Measurements from ENCODE around the gene ASNSD1.

ASNSD1 gene

GRCh38 chr2:189661148-189661956, at the start of gene ASNSD1:
Gene ASNSD1 (plus strand): TSS chr2:189661459. CDS start chr2:189666133, 4,674 bp downstream.
- peak; percentile 93 to 100 for DNase-seq

GRCh38 chr2:189613077-189613636, 48.1 kb upstream of the ASNSD1 start:
- DNase-seq, result no peak

GRCh38 chr2:189613650-189614420, 47.4 kb upstream of the ASNSD1 start:
- no peak for DNase-seq

- DNase-seq, result no peak
Observed at GRCh38 chr2:189614585-189614984, 46.7 kb upstream of the ASNSD1 start.

GRCh38 chr2:189618197-189618596, 43.1 kb upstream of the ASNSD1 start:
- DNase-seq, result no peak

DNA sequence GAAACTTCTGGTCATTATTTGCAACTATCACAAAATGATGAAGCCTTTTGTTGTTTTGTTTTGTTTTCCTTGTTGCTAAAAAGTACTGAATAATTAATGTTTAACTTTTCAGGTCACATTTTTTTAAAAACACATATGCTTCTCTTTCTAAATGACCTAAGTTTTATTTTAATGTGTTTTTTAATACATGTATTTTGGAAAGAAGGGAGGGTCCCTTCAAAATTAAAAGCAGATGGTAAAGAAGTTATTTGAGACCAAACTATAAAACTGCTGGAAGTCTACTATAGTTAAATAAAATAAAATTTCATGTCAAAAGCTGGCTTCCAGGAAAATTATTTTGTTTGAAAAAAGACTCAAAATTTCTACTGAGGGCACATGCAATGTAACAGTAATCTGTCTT, 39.5 kb upstream of the ASNSD1 start:
- no peak for DNase-seq

DNA sequence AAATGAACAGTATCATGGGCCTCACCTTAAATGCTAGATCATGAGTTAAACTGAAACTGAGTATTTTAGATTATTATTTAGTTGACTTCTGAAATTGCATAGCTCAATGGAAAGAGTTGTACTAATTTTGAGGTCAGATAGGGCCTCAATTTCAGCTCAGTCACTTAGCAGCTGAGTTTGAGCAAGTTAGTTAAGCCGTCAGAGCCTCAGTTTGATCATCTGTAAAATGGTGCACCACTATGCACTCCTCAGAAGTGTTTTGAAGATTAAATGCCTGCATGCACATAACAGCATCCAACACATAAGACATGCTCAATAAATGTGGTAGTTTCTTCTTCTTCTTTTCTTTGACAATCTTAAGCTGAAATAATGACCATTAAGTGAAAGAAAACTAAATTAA, 38.2 kb upstream of the ASNSD1 start:
- no peak for DNase-seq

DNA sequence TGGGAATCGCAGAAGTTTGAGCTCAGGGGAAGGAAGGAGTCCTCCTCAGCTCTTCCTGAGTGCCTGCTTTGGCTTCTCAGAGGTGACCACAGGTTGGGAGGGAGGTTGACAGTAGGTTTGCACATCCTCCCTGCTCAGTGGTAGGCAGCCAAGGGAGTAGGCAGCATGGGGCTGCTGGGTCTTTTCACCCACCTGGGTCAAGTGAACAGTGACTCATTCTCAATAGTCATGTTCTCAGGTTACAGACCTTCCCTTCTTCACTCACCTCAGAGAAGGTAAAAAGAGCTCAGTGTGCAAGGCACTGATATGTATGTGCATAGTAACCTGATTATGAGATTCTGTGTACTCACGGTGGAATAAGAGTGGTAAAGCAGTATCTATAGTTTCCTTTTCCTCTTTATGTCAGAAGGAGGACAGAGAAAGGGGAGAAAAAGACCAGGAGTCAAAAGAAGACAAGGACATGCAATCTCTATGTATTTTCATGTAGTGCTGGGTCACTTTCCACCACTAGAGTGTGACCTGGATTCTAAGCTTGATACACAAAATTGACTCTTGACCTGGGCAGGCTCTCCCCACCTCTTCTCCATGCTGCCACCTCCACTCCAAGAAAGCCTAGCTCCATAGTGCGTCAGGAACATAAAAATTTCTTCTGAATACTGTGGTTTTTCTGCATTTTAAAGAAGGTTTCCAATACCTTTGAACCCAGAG, 36.5 kb upstream of the ASNSD1 start:
- no peak for DNase-seq

- no peak for DNase-seq
Observed at GRCh38 chr2:189625636-189626035, 35.6 kb upstream of the ASNSD1 start.

- DNase-seq, result no peak
Observed at GRCh38 chr2:189627789-189628188, 33.5 kb upstream of the ASNSD1 start.

DNA sequence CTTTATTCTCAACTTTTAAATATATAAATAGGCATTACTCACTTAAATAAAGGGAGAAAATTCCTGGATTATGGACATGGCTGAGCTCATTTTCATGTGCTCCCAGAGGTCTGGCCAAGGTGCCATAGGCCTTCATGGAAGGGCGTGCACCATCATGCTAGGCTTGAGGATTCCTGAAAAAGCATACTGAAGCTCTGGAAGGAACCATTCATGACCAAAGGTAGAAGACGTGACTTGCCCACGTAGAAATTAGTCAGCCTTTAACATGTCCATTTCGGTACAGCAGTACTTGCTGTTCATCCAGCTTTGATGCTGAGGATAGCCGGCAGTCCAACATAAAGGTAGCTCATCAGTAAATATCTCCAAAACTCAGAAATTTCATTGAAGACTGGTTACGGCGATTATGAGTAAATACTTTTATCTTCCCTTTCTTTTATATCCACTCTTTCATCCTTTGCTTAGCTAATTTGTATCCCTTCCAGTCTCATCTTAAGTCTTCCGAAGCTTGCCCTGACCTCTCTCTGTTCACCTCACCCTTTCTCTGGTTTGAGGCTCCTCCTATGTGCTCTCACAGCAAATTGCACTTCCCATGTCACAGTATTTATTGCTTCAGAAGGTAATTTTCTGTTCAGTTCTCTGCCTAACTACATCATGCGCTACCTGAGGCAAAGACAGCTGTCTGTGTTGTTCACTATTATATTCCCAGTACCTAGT, 32.3 kb upstream of the ASNSD1 start:
- no peak for DNase-seq

DNA sequence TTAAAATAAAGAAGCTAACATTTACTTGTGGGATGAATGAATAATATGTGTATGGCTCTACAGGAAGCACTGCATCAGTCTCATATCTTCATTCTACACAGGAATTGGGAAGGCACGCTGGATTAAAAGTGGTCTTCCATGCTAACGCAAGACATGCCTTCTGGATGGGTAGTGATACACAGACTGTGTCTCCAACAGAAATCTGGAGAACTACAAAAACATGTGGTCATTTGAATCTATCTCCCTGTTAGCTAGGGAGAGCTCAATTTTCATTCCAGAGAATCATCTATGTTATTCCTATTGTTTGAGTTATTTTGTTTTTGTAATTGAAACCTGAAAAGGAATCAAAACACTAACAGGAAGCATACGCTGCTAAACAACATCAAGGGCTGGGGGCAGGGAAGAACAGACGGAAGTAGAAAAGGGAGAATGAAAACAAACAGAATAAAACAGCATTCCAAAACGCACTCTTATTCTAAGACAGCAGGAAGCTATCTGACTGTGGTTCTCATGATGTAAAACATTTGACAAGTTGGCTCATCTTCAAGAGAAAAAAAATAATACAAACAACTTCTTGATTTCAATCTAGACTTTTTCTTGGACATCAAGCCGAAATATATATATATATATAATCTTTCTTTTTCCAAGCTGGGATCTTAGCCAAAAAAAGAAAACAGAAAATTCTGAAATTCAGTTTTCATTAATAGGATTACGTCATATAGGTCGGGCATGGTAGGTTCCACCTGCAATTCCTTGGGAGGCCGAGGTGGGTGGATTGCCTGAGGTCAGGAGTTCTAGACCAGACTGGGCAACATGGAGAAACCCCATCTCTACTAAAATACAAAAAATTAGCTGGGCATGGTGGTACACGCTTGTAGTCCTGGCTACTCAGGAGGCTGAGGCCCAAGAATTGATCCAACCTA, 31.5 kb upstream of the ASNSD1 start:
- no peak for DNase-seq

DNA sequence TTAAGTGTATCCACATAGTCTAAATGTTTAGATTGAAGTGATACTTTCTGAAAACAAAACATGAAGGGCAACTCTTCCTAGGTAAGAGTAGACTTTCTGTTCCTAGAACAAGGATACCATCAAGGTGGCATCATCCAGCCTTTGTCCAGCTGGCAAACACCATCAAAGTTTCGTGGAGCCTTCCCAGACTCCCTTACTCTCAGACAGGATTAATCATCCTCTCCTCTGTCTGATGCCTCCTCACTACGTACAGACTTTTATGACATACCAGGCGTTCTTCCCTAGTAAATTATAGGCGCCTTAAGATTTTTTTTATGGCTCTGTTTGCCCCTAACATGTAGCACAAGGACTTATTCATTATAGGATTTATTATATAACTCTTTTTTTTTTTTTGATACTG, 29.4 kb upstream of the ASNSD1 start:
- DNase-seq, result no peak

DNA sequence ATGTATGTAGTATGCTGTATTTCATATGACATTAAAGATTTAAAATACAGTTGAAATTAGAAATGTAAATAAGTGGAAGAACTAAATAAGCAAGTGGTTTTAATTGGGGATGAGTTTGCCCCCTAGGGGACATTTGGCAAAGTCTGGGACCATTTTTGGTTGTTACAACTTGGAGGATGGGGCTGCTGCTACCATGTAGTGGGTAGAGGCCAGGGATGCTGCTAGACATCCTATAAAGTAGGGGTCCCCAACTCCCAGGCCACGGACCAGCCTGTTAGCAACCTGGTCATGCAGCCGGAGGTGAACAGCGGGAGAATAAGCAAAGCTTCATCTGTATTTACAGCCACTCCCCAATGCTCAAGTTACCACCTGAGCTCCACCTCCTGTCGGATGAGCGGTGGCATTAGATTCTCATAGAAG, 27.9 kb upstream of the ASNSD1 start:
- no peak for DNase-seq

GRCh38 chr2:189635353-189635752, 25.9 kb upstream of the ASNSD1 start:
- DNase-seq, result no peak

- DNase-seq, result no peak
Observed at GRCh38 chr2:189638301-189639006, 22.8 kb upstream of the ASNSD1 start.

GRCh38 chr2:189639007-189639609, 22.2 kb upstream of the ASNSD1 start:
- no peak for DNase-seq

- DNase-seq, result no peak
Observed at GRCh38 chr2:189641002-189641401, 20.3 kb upstream of the ASNSD1 start.

DNA sequence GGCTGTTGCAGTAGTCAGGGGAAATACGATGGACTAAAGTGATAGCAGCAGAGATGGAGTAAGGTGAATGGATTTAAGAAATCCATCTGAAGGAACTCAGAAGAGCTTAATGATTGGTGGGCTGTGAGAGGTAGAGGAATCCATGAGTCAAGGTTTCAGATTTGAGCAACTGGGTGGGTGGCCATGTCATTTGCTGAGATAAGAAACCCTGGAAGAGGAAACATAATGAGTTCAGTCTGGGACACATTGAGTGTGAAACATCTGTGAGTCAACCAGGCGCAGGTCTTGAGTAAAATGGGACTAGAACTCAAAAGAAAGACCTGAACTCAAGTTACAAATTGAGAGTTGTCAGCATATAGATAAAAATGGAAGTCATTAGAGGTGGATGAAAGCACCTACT, 19.7 kb upstream of the ASNSD1 start:
- no peak for DNase-seq

DNA sequence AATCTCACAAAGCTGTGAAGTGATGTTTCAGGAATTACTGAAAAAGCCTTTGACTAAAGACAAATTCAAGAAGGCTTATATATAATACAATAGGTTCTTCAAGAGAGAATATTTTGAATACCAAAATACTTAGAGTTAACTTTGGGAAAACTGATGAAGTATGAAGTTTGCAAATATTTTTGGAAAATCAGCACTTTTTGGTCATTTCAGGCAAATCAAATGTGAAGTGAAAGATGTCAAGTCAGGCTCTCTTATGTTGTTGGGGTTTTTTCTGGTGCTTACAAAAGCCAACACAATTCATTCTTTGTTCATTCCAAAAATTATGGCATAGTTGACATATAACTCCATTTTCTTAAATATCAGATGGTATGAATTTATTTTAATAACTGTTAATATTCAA, 14.7 kb upstream of the ASNSD1 start:
- no peak for DNase-seq
